GM18508 (cell line): Measurements from ENCODE around the gene ZBTB49.
"Not testable (repeated sequence)": the region's sequence is repeated elsewhere in the genome, so short reads cannot be mapped to it uniquely, and the experiment has no call there.

Source experiments
- ATAC-seq: cut with Tn5 transposase; IDR thresholded peaks from one replicate; pipeline ENCODE4 v1.9.1; 2021; ENCODE audit warnings: moderate number of reproducible peaks; ENCODE audit not compliant: insufficient read depth, unreplicated experiment

Gene ZBTB49, protein sequence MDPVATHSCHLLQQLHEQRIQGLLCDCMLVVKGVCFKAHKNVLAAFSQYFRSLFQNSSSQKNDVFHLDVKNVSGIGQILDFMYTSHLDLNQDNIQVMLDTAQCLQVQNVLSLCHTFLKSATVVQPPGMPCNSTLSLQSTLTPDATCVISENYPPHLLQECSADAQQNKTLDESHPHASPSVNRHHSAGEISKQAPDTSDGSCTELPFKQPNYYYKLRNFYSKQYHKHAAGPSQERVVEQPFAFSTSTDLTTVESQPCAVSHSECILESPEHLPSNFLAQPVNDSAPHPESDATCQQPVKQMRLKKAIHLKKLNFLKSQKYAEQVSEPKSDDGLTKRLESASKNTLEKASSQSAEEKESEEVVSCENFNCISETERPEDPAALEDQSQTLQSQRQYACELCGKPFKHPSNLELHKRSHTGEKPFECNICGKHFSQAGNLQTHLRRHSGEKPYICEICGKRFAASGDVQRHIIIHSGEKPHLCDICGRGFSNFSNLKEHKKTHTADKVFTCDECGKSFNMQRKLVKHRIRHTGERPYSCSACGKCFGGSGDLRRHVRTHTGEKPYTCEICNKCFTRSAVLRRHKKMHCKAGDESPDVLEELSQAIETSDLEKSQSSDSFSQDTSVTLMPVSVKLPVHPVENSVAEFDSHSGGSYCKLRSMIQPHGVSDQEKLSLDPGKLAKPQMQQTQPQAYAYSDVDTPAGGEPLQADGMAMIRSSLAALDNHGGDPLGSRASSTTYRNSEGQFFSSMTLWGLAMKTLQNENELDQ

DNA sequence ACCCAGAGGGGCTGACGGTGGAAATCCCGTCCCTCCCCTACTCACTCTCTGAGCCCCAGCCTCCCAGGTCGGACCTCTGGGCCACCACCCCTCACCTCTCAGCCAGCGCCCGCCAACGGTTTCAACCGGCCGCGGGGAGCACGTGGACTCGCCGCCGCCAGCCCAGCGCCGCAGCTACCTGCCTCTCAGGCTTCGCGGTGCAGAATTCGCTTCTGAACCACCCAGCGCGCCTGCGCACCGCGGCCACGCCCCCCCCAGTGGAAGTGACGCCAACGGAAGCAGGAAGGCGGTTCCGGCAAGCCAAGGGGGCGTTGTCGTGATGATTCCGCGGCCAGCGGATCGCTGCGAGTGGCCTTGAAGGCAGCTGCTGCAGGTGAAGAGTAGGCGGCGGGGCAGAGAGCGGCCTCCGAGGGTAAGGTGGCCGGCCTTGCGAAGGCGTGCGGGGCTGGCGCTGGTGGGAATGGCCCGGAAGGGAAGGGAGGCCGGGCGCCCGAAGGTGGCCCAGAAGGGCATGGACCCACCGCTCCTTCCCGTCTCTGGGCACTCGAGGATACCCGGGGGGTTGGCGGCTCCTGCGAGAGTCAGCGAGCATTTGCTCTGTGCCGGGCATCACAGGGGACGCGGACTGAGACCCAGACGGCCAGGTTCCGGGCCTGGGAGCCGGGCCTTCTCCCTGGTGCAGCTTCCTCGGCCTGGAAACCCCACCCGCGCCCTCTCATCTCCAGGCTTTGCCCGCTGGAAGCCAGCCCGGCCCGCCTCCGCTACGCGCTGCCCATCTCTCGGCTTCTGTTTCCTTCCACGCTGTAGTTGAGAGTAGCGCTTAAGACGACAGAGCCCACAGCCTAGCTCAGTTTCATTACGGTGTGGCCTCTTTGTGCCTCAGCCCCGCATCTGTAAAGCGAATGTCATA, at the start of gene ZBTB49, which contains the start of gene LYAR:
Gene ZBTB49 (plus strand): TSS at position 311 of the 910 bp plus-strand sequence. CDS start 9,695 bp downstream, outside the sequence.
Gene LYAR (minus strand): TSS at position 214 of the 910 bp plus-strand sequence. CDS start 6,412 bp downstream, outside the sequence.
- peak; percentile 51 for ATAC-seq

DNA sequence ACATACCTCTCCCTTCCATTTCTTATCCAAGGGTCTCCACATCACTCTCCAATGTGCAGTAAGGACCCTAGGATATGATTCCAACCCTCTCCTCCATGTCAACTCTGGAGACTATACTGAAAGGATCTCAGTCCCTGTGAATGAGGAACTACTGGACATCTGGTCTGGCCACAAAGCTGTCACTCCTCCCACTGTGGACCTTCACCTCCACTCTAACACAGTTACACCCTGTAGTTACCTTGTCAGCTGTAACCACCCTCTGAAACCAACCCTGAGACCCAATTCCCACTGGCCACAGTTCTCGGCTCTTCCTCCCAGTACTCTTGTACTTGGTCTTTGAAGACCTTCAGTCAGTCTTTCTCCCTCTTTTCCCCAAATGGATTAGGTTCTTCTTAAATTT, 44.9 kb upstream of the ZBTB49 start:
- ATAC-seq = no peak

DNA sequence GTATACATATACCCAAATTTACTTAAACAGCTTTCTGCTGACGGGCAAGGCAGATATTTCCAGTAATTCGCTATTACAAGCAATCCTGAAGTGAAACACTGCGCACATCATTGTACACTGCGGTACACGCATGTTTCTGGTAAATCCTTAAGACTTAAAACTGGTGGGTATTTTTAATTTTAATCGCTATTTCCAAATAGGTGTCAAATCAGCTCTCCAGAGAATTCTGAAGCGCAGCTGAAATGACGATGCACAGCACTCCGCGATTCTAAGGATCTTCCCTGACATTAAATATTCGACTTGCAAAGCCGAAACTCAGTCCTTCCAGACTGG, 42.4 kb upstream of the ZBTB49 start:
- ATAC-seq = peak; percentile 14

DNA sequence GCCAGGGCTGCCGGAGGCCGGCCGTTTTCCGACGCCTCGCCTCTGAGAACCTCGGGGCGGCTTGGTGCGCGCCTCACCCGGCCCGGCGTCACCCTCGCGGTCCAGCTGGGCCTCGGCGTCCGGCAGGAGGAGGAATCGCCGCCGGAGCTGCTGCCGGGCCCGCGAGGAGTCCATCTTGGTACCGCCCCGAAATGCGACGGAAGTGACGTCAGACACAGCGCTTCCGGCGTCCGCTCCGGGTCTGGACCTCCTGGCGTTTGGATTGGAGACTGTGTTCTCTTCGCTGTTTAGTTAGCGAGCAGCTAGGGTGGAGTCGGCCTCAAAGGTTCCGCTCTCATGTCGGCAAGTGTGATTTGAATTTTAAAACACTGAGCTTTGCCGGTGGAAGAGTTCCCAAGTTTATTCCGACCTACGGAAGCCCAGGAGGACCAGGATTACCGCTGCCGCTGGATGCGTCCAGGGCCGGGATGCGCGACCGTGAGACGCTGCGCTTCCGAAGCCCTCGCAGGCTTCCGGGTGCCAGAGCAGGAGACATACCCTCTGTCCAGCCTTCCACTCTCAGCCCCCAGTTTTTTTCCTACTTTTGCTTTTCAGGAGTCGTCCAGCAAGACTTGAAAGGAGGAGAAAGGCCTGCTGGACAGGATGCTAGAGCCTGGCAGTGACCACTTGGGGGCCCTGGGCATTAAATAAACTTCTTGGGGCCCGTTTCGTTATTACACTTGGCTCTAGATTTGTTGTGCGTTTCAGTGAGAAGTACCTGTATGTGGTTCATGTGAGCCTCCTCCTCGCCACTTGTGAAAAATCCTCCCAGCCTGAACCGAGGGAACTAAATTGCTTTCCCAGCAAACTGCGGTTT, 41.8 kb upstream of the ZBTB49 start, which contains the start of gene TMEM128:
Gene TMEM128 (minus strand): TSS at position 195 of the 856 bp plus-strand sequence. CDS start 21 bp downstream, at position 174.
- ATAC-seq = peak; percentile 86

DNA sequence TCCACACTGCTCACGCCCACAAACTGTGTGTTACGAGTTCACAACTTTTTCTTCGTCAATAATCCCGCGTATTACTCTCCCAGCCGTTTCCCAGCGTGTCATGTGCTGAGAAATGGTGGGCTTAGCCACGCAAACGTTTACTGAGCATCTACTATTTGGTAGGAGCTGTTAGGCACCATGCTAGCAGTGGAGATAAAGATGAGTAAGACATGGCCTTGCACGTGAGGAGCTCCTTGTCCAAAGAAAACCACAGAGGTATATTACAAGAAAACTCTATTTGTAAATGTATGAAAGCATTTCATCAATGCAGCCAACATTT, 41.2 kb upstream of the ZBTB49 start:
- no peak for ATAC-seq

DNA sequence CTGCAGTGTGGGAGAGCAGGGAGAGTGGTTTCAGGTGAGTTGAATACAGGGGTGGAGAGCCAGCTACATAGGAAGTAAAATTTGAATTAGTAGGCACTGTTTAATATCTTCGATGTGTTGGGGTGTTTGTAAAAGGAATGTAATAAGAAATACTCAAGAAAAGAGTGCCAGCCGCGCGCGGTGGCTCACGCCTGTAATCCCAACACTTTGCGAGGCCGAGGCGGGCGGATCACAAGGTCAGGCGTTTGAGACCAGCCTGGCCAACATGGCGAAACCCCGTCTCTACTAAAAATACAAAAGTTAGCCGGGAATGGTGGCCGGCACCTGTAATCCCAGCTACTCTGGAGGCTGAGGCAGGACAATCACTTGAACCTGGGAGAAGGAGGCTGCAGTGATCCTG, 40.7 kb upstream of the ZBTB49 start:
- not testable (repeated sequence) for ATAC-seq

DNA sequence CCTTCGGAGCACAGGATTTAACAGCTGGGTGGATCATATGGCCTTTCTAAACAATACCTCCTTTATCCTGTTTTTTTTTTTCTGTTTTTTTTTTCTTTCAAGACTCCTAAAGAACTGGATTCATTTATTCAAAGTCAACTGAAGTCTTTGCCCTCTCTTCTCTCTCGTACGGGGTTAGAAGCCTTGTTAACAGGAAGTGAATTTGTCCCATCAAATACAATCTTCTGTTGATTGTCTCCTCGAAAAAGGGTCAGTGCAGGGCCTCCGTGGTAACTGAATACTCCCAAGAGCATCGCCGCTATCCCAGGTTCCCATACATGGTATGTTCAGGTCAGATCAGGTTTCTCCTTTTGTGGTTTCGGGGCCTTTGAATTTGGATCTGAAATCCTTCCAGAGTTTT, 40.2 kb upstream of the ZBTB49 start:
- ATAC-seq = no peak

DNA sequence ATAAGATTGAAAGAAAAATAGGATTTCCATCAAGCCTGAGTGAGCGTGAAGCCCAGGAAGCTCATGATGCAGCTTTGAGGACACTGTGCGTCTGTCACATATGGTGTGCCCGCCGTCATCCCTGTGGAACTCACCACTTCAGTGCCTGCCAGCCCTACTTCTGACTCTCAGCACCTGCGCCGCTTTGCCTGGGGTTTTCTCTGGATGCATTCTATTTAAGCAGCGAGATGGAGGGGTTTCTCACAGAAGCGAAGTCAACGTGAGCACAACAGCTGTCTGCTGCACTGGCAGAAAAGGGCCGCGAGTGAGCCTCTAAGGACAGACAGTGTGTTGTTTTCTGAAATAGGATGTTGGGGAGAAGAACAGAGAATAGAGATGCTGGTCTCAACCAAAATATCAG, 35.9 kb upstream of the ZBTB49 start:
- ATAC-seq = no peak

DNA sequence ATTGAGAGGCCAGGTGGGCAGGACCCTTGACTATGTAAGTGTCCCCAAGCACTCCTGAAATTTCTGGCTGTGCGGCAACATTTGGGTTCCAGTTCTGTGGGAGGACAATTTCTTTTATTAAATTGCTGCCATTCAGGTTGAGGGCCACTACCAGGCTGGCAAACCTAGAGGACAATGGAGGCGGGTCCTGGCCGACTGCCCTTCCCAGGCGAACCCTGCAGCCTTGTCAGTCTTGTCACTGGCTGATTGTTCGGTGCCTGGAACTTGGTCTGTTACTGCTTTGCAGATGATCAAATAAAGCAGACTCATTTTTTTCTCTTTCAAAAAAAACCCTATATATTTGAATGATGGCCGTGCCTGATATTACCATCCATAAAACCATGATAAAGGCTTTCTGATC, 35.4 kb upstream of the ZBTB49 start:
- no peak for ATAC-seq

DNA sequence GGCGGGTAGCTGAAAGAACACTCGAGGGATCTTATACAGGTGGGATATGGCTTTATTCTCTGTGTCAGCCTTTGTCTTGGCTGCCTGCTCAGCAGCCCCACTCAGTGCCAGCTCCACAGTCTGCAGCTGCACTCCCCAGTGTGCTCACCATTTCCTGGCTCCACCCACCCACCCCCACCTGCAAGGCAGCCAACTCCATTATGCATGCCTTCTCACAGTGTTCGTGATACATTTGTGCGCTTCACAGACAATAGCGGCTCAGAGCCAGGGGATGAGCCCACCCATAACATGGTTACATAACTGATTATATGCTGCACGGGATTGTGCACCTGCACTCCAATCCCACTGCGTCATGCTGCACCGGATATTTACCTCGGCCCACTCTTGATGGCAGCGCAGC, 33.3 kb upstream of the ZBTB49 start:
- no peak for ATAC-seq

DNA sequence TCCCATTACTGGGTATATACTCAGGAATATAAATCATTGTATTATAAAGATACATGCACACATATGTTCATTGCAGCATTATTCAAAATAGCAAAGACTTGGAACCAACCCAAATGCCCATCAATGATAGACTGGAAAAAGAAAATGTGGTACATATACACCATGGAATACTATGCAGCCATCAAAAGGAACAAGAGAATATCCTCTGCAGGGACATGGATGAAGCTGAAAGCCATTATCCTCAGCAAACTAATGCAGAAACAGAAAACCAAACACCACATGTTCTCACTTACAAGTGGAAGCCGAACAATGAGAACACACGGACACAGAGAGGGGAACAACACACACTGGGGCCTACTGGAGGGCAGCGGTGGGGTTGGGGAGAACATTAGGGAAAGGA, 32.3 kb upstream of the ZBTB49 start:
- not testable (repeated sequence) for ATAC-seq

DNA sequence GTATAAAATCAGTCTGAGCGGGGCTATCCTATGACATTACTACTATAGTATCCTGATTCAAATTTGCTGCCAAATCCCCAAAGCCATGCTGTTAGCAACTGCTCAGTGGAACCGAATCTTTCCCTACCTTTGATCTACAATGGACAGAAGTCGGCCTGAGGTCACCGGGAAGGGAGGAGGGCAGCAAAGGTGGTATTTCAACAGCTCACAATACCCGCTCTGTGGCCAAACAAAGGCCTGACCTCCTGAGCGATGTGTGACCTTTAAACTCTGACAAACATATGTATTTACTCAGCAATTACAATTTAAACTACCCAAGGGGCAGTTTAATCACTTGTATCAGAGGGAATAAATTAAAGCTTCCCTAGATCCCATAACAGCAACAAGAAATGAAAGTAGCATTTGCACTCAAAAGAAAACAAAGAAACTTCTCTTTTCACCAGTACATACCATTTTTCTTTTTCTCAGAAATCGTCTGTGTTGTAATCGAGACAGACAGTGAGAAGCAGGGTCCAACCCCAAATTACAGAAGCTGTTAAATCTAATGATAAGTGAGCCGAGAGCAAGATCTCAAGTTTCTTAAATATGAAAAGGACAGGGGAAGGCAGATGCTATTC, 30.5 kb upstream of the ZBTB49 start:
- ATAC-seq = no peak

DNA sequence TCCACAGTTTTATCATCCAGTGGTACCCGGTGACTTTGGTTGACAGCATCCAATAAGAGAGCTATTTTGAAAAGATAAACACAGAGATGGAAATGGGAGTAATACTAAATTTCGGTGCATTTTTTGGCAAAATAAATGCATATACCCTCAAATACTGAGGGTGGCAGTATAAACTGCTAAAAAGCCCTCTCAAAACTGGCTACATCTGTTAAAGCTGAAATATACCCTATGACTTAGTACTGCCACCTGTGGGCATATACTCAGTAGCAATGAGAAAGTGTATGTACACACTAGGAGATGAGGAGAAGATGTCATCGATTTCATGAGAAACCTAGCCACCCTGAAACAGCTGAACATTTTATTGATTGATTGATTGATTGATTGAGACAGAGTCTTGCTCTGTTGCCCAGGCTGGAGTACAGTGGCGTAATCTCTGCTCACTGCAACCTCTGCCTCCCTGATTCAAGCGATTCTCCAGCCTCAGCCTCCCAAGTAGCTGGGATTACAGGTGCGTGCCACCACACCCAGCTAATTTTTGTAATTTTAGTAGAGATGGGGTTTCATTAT, 29.8 kb upstream of the ZBTB49 start:
- ATAC-seq = no peak

DNA sequence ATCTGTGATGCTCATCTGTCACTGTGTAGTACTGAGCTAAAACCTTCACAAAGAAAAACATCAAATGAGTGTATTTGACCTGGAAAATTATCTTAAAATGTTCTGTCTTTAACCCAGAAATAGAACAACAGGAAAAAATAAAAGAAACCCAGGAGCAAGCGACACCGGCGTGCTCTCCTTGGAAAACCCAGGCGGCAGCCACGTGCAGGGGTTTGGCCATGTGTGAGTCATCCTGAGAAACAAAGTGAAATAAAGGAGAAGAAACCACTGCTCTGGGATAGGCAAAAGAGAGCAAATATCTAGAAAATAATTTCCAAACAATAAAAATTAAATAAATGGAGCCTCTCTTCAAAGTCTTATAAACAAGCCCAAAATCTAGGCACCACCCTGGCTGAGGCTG, 22.1 kb upstream of the ZBTB49 start:
- ATAC-seq = no peak

DNA sequence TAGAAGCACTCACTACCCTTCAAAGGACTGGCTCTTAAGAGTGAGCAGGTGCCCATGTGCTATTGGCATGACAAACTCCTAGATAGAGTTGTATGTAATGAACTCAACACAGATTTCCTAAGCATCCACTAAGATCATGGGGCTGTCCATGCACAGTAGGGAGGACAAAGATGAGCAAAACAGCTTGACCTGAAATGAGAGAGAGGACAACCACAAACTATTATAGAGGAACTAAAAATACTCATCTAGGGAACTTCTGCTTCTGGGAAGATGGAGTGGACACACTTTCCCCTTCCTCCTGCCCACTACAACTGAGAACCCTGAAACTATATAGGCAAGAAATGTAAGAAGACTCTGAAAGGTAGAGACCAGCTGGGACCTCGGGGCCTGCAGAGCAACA, 21.3 kb upstream of the ZBTB49 start:
- ATAC-seq = no peak

DNA sequence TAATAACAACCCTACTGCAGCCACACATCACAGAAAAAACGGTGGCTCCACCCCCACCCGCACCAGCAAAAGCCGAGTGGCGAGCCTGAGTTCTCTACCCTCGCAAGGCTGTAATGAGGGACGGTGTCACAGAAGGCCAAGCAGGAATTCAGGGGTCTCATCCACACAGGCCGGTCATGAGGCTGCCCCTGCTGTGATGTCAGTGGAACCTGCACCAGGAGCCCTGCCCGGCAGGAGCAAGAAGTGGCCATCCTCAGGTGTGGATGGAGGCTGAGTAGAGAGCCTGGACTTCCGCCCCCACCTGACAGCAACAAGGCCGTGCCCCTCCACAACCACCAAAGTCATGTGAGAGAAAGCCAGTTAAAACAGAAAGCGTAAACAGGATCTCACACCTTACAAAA, 20.7 kb upstream of the ZBTB49 start:
- no peak for ATAC-seq

DNA sequence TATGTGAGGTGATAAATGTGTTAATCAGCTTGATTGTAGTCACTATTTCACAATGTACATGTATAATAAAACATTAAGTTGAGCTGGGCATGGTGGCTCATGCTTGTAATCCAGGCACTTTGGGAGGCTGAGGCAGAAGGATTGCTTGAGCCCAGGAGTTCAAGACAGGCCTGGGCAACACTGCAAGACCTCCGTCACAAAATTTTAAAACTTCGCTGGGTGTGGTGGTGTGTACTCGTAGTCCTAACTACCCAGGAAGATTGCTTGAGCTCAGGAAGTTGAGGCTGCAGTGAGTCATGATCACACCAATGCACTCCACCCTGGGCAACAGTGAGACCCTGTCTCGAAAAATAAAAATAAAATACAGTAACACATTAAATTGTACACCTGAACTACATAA, 20.2 kb upstream of the ZBTB49 start:
- no peak for ATAC-seq

DNA sequence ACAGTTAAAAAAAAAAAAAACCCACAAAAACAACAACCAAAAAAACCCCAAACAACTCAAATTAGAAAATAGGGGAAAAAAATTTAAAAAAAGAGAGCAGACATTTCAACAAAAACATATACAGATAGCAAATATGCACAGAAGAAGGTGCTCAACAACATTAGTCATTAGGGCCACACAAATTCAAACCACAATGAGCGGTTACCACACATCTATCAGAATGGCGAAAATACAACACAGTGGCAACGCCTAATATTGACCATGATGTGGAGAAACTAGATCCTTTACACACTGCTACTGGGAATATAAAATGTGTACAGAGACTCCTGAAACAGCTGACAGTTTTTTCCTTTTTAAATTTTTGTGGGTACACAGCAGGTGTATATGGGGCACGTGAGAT, 19.5 kb upstream of the ZBTB49 start:
- ATAC-seq = no peak

DNA sequence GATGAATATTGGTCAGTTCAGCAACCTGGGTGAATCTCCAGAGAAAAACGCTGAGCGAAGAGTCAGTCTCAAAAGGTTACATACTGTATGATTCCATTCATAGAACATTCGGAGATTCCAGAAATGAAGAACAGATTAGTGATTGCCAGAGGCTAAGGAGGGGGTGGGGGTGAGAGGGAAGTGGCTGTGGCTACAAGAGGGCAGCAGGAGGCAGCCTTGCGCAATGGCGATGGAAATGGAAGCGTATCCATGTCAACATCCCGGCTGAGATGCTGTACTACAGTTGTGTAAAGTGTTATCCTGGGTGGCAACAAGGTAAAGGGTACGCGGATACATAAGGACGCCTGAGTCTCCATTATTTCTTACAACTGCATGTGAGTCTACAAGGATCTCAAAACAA, 18.1 kb upstream of the ZBTB49 start:
- ATAC-seq = no peak
